Memory B cell (primary cell): Measurements from ENCODE around the gene STYK1.

Source experiments
- ATAC-seq: fragments of 150-1000 bp; cut with Tn5 transposase; 2 replicates; pipeline ENCODE4 v1.10.0; 2021; ENCODE audit warnings: low read depth, mild to moderate bottlenecking, moderate library complexity
- DNase-seq, 2 donors: peaks; one replicate each; pipeline ENCODE4 v3.0.0; 2022; ENCODE audit warnings: low spot score in 2 of 2
- H3K27ac Mint-ChIP-seq: one replicate; pipeline ENCODE4 v1.8.0; 2022; ENCODE audit warnings: mild to moderate bottlenecking, moderate library complexity, mixed read lengths
- H3K27me3 Mint-ChIP-seq: one replicate; pipeline ENCODE4 v1.8.0; 2022; ENCODE audit warnings: mixed read lengths
- H3K36me3 Mint-ChIP-seq: one replicate; pipeline ENCODE4 v1.8.0; 2022; ENCODE audit warnings: mild to moderate bottlenecking, mixed read lengths
- H3K4me1 Mint-ChIP-seq: one replicate; pipeline ENCODE4 v1.8.0; 2022; ENCODE audit warnings: mixed read lengths
- H3K4me3 Mint-ChIP-seq: one replicate; pipeline ENCODE4 v1.8.0; 2022; ENCODE audit warnings: mild to moderate bottlenecking, moderate library complexity, mixed read lengths
- H3K9me3 Mint-ChIP-seq: one replicate; pipeline ENCODE4 v1.8.0; 2022; ENCODE audit warnings: mixed read lengths

Gene STYK1

DNA sequence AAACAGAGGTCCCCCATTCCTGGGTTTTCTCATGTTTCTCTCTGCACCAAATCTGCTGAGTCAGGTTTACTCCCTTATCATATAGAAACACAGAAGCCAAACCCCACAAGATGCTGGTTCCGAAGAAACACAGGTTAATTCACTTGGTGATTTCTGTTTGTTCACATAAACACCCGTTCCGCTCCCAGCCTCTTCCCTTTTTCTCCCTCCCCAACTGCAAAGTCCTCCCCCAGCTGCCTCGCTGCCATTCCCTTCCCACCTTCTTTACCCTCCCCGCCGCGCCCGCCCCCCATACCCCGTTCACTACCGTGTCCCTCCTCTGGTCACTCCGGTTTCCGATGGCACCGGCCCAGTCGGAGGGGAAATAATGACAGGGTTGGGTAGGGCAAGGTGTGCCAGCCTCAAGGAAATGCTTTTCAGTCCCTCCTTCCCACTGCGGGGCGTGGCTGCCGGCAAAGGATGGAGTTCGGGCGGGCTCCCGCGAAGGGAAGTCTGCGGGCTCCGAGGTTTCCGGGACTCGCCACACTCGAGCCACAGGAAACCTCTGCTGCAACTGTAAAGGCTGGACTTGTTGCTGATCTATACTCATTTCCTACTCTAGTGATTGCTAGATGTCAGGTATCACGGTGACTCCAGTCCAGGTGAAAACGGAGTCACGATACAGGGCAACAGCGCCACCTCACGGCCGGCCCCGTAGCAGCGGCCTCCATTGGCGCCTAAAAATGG is at the start of gene STYK1:
Gene STYK1 (minus strand): TSS at position 394 of the 726 bp plus-strand sequence. CDS start 39,434 bp downstream, outside the sequence.
- DNase-seq (peak; percentile 4 to 40), ATAC-seq (peak; percentile 69)
- Mint-ChIP-seq H3K36me3 (no peaks in the 10 kb centered on the region), H3K27me3 (peaks cover 25% of the 10 kb centered on the region), H3K4me3 (peak within 1 kb of the TSS; percentile 66), H3K4me1 (peaks cover 11% of the 10 kb centered on the region), H3K9me3 (peaks cover 3% of the 10 kb centered on the region), H3K27ac (no peak within 1 kb of the TSS)

DNA sequence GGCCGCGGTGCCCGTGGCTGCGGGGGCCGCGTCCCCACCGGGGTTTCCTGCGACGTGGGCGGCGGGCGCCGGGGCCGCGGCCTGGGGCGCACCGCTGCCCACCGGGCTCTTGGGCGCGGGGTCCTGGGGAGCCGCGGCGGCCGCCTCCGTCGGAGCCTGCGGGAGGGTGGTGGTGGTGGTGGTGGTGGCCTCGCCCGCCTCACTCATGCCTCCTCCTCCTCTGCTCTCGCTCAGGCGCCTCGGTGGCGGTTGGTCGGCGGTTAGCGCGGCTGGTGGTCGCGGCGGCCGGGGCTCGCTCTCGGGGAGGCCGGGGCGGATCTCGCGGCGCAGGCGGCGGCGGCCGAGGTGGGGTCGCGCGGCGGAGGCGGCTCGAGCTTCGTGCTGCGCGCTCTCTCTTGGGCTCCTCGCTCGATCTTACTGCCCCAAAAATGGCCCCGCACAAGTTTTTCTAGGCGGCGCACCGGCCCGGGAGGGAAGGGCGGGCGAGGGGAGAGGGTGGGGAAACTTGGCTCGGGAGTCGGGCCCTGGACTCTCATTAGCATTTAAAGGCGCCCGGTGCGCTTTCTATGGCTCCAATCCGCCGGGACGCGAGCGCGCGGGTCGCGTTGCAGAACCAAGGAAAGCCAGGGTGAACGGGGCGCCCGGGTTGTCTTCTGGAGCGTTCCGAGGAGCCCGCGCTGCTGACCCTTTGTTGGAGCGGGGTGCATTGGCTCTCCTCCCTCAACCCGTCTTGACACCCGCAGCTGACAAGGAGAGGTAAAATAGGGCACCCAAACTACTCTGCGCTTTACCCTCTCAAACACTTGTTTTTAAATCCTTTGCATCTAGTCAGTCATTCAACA is 49.3 kb upstream of the STYK1 start, which contains the start of gene YBX3:
Gene YBX3 (minus strand): TSS at position 419 of the 842 bp plus-strand sequence. CDS start 212 bp downstream, at position 207.
- H3K4me3 Mint-ChIP-seq, result peak within 1 kb of the TSS; percentile 87
- H3K27me3 Mint-ChIP-seq, result peaks cover 9% of the 10 kb centered on the region
- ATAC-seq, result peak; percentile 11

DNA sequence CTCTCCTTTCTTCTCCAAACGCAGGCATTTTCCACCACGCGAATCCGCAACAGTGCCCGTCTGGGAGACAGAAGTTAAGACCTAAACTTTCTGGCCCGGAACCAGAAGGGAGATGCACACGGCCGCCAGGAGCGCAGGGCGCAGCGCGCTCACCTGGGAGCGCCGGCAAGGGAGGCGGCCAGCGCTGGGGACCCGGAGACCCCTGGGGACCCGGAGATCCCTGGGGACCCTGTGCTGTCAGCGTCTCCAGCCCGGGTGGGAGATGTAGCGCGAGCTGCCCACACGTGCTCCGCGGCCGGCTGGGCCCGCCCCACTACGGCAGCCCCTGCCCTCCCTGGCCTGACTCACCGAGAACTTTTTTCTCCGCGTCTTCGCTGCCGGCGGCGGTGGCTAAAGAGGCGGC is 48.7 kb upstream of the STYK1 start:
- Mint-ChIP-seq H3K4me1 (peaks cover 10% of the 10 kb centered on the region), H3K9me3 (no peaks in the 10 kb centered on the region), H3K36me3 (no peaks in the 10 kb centered on the region), H3K27ac (peak overlapping the region; percentile 75), H3K27me3 (peaks cover 9% of the 10 kb centered on the region), H3K4me3 (peak overlapping the region; percentile 87)
- ATAC-seq (peak; percentile 45), DNase-seq (peak; percentile 27 to 43)

More for the DNA sequence above, 49.3 kb upstream of the STYK1 start, which contains the start of gene YBX3:
- DNase-seq, result peak; percentile 9 to 26
- Mint-ChIP-seq H3K9me3 (no peaks in the 10 kb centered on the region), H3K4me1 (peaks cover 10% of the 10 kb centered on the region), H3K36me3 (no peaks in the 10 kb centered on the region), H3K27ac (peak within 1 kb of the TSS; percentile 75)

GRCh38 chr12:10721651-10722501 is 48.0 kb upstream of the STYK1 start:
- peaks cover 10% of the 10 kb centered on the region for H3K4me1 Mint-ChIP-seq
- H3K9me3 Mint-ChIP-seq, result no peaks in the 10 kb centered on the region
- DNase-seq, result peak; percentile 23 to 32
- peak overlapping the region; percentile 75 for H3K27ac Mint-ChIP-seq
- peak overlapping the region; percentile 87 for H3K4me3 Mint-ChIP-seq
- no peaks in the 10 kb centered on the region for H3K36me3 Mint-ChIP-seq
- ATAC-seq, result peak; percentile 68
- H3K27me3 Mint-ChIP-seq, result peaks cover 9% of the 10 kb centered on the region

GRCh38 chr12:10720974-10721650 is 47.3 kb upstream of the STYK1 start:
- H3K9me3 Mint-ChIP-seq, result no peaks in the 10 kb centered on the region
- ATAC-seq (no peak), DNase-seq (no peak)
- peaks cover 10% of the 10 kb centered on the region for H3K4me1 Mint-ChIP-seq
- H3K4me3 Mint-ChIP-seq, result no peak overlapping the region
- H3K27ac Mint-ChIP-seq, result no peak overlapping the region
- H3K36me3 Mint-ChIP-seq, result no peaks in the 10 kb centered on the region
- H3K27me3 Mint-ChIP-seq, result peaks cover 9% of the 10 kb centered on the region

GRCh38 chr12:10719482-10719881 is 45.6 kb upstream of the STYK1 start:
- ATAC-seq, result no peak
- DNase-seq, result no peak
- peaks cover 10% of the 10 kb centered on the region for H3K4me1 Mint-ChIP-seq
- no peak overlapping the region for H3K27ac Mint-ChIP-seq
- H3K9me3 Mint-ChIP-seq, result no peaks in the 10 kb centered on the region
- no peak overlapping the region for H3K4me3 Mint-ChIP-seq
- H3K36me3 Mint-ChIP-seq, result peaks cover 2% of the 10 kb centered on the region
- peaks cover 9% of the 10 kb centered on the region for H3K27me3 Mint-ChIP-seq

- no peak overlapping the region for H3K4me3 Mint-ChIP-seq
- peaks cover 9% of the 10 kb centered on the region for H3K27me3 Mint-ChIP-seq
- no peaks in the 10 kb centered on the region for H3K9me3 Mint-ChIP-seq
- H3K4me1 Mint-ChIP-seq, result peaks cover 10% of the 10 kb centered on the region
- H3K27ac Mint-ChIP-seq, result no peak overlapping the region
- peaks cover 2% of the 10 kb centered on the region for H3K36me3 Mint-ChIP-seq
- ATAC-seq (no peak), DNase-seq (no peak)
Measured at GRCh38 chr12:10718279-10718821, 44.5 kb upstream of the STYK1 start.

- Mint-ChIP-seq H3K27me3 (peaks cover 9% of the 10 kb centered on the region), H3K4me1 (peaks cover 10% of the 10 kb centered on the region), H3K36me3 (peaks cover 2% of the 10 kb centered on the region), H3K4me3 (no peak overlapping the region), H3K27ac (no peak overlapping the region), H3K9me3 (no peaks in the 10 kb centered on the region)
- DNase-seq, result no peak
- no peak for ATAC-seq
Measured at GRCh38 chr12:10717410-10717809, 43.6 kb upstream of the STYK1 start.

- H3K36me3 Mint-ChIP-seq, result peaks cover 2% of the 10 kb centered on the region
- H3K4me3 Mint-ChIP-seq, result no peak overlapping the region
- H3K27me3 Mint-ChIP-seq, result peaks cover 3% of the 10 kb centered on the region
- H3K27ac Mint-ChIP-seq, result no peak overlapping the region
- DNase-seq, result no peak
- no peak for ATAC-seq
- peaks cover 4% of the 10 kb centered on the region for H3K4me1 Mint-ChIP-seq
- H3K9me3 Mint-ChIP-seq, result no peaks in the 10 kb centered on the region
Measured at GRCh38 chr12:10716704-10717315, 43.0 kb upstream of the STYK1 start.

DNA sequence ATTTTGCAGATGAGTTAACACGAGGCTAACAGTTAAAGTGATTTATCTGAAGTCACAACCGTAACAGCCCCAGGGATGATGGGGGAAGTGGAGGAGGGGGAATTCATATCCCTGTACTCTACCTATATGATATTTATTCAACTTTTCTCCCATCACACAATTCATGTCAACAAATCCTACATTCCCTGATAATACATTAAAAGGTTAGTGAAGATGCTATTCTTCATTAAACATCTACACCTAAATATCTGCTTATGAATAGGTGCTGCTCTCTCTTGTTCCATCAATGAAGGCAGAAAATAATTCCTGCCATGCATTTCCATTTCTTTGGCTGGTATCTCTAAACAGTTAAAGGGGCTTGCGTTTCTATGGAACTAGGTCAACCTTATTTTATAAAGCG is 42.4 kb upstream of the STYK1 start:
- no peak overlapping the region for H3K27ac Mint-ChIP-seq
- no peak overlapping the region for H3K4me3 Mint-ChIP-seq
- H3K9me3 Mint-ChIP-seq, result no peaks in the 10 kb centered on the region
- no peak for ATAC-seq
- peaks cover 2% of the 10 kb centered on the region for H3K4me1 Mint-ChIP-seq
- H3K27me3 Mint-ChIP-seq, result peaks cover 2% of the 10 kb centered on the region
- no peak for DNase-seq
- peaks cover 2% of the 10 kb centered on the region for H3K36me3 Mint-ChIP-seq

DNA sequence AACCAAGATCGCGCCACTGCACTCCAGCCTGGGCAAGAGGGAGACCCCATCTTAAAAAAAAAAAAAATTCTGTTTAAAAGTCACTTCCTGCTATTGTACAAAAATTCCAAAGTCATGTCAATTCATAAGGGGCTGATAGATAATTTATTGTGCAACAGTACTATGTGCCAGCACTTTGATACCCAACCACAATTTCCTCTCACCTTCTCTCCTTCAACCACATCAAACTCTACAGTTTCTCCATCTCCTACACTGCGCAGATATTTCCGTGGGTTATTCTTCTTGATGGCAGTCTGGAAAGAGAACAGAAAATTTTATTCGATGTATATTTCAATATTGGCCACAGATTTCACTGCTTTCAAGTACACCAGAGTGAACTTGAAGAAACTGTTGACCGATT is 41.6 kb upstream of the STYK1 start:
- Mint-ChIP-seq H3K27ac (no peak overlapping the region), H3K9me3 (no peaks in the 10 kb centered on the region), H3K4me1 (no peaks in the 10 kb centered on the region), H3K36me3 (peaks cover 2% of the 10 kb centered on the region), H3K4me3 (no peak overlapping the region), H3K27me3 (no peaks in the 10 kb centered on the region)
- ATAC-seq (no peak), DNase-seq (no peak)

GRCh38 chr12:10709808-10710207 is 36.0 kb upstream of the STYK1 start:
- no peak overlapping the region for H3K4me3 Mint-ChIP-seq
- H3K9me3 Mint-ChIP-seq, result no peaks in the 10 kb centered on the region
- no peak overlapping the region for H3K27ac Mint-ChIP-seq
- DNase-seq (no peak), ATAC-seq (no peak)
- peaks cover 2% of the 10 kb centered on the region for H3K4me1 Mint-ChIP-seq
- peaks cover 4% of the 10 kb centered on the region for H3K36me3 Mint-ChIP-seq
- H3K27me3 Mint-ChIP-seq, result peaks cover 10% of the 10 kb centered on the region

GRCh38 chr12:10708862-10709261 is 35.0 kb upstream of the STYK1 start:
- Mint-ChIP-seq H3K27ac (no peak overlapping the region), H3K36me3 (peaks cover 4% of the 10 kb centered on the region)

More at GRCh38 chr12:10708862-10709261, 35.0 kb upstream of the STYK1 start:
- ATAC-seq, result no peak
- Mint-ChIP-seq H3K9me3 (no peaks in the 10 kb centered on the region), H3K27me3 (peaks cover 10% of the 10 kb centered on the region), H3K4me1 (peaks cover 2% of the 10 kb centered on the region), H3K4me3 (no peak overlapping the region)
- no peak for DNase-seq
